HepG2 (cell line): Measurements from ENCODE around the gene ZMIZ2.

ENCODE experiments used
- ARNT ChIP-seq: fragments of 450-650 bp; IDR thresholded peaks from 2 replicates; pipeline ENCODE4 v1.6.1; 2017
- ATRX ChIP-seq: sonication (generic); formaldehyde crosslinking; IDR thresholded peaks from 2 replicates; pipeline ENCODE4 v1.4.0; 2020; ENCODE audit warnings: missing genetic modification reagents, borderline replicate concordance
- CREB1 ChIP-seq, 2 experiments: fragments of 450-650 bp in 1 of 2; IDR thresholded peaks; 2 replicates each; pipeline ENCODE4 v1.6.1; 2016 to 2017; ENCODE audit warnings: control low read depth in 1 of 2, mild to moderate bottlenecking in 1 of 2, missing compliant biosample characterization in 1 of 2, missing genetic modification characterization in 1 of 2
- KAT8 ChIP-seq: IDR thresholded peaks from 2 replicates; pipeline ENCODE4 v1.6.1; 2016; ENCODE audit warnings: missing genetic modification reagents, missing compliant biosample characterization
- TF ChIP-seq, protein P1 (sequence below): sonication (generic); formaldehyde crosslinking; IDR thresholded peaks from 2 replicates; pipeline ENCODE4 v1.4.0; 2020; ENCODE audit warnings: missing genetic modification reagents, borderline replicate concordance
- TF ChIP-seq, protein P2 (sequence below): sonication (generic); formaldehyde crosslinking; IDR thresholded peaks from 2 replicates; pipeline ENCODE4 v1.5.0; 2020; ENCODE audit warnings: mild to moderate bottlenecking, missing genetic modification reagents, moderate library complexity

- TF ChIP-seq ATRX (no peak), ARNT (no peak), KAT8 (no peak), CREB1 (IDR thresholded peaks at IDR 0.05) (no peak), CREB1 (CRISPR knock-in tag; IDR thresholded peaks at IDR 0.05) (no peak)
- TF ChIP-seq, protein P1, sequence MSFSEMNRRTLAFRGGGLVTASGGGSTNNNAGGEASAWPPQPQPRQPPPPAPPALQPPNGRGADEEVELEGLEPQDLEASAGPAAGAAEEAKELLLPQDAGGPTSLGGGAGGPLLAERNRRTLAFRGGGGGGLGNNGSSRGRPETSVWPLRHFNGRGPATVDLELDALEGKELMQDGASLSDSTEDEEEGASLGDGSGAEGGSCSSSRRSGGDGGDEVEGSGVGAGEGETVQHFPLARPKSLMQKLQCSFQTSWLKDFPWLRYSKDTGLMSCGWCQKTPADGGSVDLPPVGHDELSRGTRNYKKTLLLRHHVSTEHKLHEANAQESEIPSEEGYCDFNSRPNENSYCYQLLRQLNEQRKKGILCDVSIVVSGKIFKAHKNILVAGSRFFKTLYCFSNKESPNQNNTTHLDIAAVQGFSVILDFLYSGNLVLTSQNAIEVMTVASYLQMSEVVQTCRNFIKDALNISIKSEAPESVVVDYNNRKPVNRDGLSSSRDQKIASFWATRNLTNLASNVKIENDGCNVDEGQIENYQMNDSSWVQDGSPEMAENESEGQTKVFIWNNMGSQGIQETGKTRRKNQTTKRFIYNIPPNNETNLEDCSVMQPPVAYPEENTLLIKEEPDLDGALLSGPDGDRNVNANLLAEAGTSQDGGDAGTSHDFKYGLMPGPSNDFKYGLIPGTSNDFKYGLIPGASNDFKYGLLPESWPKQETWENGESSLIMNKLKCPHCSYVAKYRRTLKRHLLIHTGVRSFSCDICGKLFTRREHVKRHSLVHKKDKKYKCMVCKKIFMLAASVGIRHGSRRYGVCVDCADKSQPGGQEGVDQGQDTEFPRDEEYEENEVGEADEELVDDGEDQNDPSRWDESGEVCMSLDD (CRISPR knock-in tag) = no peak
- TF ChIP-seq, protein P2, sequence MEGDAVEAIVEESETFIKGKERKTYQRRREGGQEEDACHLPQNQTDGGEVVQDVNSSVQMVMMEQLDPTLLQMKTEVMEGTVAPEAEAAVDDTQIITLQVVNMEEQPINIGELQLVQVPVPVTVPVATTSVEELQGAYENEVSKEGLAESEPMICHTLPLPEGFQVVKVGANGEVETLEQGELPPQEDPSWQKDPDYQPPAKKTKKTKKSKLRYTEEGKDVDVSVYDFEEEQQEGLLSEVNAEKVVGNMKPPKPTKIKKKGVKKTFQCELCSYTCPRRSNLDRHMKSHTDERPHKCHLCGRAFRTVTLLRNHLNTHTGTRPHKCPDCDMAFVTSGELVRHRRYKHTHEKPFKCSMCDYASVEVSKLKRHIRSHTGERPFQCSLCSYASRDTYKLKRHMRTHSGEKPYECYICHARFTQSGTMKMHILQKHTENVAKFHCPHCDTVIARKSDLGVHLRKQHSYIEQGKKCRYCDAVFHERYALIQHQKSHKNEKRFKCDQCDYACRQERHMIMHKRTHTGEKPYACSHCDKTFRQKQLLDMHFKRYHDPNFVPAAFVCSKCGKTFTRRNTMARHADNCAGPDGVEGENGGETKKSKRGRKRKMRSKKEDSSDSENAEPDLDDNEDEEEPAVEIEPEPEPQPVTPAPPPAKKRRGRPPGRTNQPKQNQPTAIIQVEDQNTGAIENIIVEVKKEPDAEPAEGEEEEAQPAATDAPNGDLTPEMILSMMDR (CRISPR knock-in tag) = no peak
These were observed 47.4 kb downstream of the ZMIZ2 start for GRCh38 chr7:44796034-44796503.
